Thyroid gland (tissue), 4 donors: ENCODE data around the gene ELOVL3.

Source experiments
- POLR2A ChIP-seq, 2 donors: fragments of 450-650 bp; IDR thresholded peaks; one replicate each; pipeline ENCODE4 v1.6.1; 2017; ENCODE audit warnings: antibody characterized with exemption in 2 of 2, mild to moderate bottlenecking in 2 of 2, moderate library complexity in 1 of 2
- TF ChIP-seq, protein P1 (sequence below), 6 experiments: fragments of 200-600 bp in 3 of 6; fragments of 450-650 bp in 3 of 6; sonication (generic) in 3 of 6; IDR thresholded peaks; one replicate each; pipeline ENCODE4 v1.5.1; 2016 to 2019; ENCODE audit warnings: antibody characterized with exemption in 6 of 6, mild to moderate bottlenecking in 2 of 6, inconsistent platforms in 1 of 6, moderate library complexity in 1 of 6

DNA sequence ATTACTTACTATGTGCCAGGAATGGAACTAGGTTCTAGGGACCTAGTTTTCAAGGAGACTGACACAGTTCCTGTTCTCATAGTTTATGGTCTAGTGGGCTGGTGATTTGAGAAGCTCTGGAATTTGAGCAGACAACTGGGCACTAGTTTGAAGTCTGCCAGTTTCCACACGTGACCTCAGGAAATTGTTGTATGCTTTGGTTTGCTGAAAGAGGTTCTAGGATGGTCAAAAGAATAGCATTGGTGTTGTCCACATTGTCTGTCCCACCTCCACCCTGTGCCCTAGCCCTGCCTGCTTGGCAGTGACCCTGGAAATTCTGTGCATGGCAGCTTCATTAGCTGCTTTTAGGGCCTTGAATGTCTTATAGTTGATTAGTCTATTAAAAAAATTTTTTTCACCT lies 48.0 kb downstream of the ELOVL3 start:
- TF ChIP-seq, protein P1, sequence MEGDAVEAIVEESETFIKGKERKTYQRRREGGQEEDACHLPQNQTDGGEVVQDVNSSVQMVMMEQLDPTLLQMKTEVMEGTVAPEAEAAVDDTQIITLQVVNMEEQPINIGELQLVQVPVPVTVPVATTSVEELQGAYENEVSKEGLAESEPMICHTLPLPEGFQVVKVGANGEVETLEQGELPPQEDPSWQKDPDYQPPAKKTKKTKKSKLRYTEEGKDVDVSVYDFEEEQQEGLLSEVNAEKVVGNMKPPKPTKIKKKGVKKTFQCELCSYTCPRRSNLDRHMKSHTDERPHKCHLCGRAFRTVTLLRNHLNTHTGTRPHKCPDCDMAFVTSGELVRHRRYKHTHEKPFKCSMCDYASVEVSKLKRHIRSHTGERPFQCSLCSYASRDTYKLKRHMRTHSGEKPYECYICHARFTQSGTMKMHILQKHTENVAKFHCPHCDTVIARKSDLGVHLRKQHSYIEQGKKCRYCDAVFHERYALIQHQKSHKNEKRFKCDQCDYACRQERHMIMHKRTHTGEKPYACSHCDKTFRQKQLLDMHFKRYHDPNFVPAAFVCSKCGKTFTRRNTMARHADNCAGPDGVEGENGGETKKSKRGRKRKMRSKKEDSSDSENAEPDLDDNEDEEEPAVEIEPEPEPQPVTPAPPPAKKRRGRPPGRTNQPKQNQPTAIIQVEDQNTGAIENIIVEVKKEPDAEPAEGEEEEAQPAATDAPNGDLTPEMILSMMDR (IDR thresholded peaks at IDR 0.05), result no peak
- TF ChIP-seq POLR2A (IDR thresholded peaks at IDR 0.05), result no peak
